ENCODE data around the gene LARP7.

- TF ChIP-seq CTCF (IDR thresholded peaks at IDR 0.05) (no peak), ZFX (IDR thresholded peaks at IDR 0.05; ENCODE audit: borderline replicate concordance) (no peak)
These were observed 44.1 kb downstream of the LARP7 start for GRCh38 chr4:112680996-112681395.
